A673 (cell line): ENCODE measurements around the gene AQP12A.

ENCODE experiments used
- CTCF ChIP-seq: fragments of 300-800, 200-600 bp; sonication (generic); conservative IDR thresholded peaks from 2 replicates; pipeline ENCODE4 v1.5.1; 2017; ENCODE audit warnings: low read depth, mild to moderate bottlenecking, antibody characterized with exemption, low read length, moderate library complexity, mixed read lengths
- EZH2 ChIP-seq: fragments of 200-600 bp; sonication (generic); IDR thresholded peaks from 2 replicates; pipeline ENCODE4 v1.6.1; 2017; ENCODE audit warnings: borderline replicate concordance, low read depth, mild to moderate bottlenecking, mixed read lengths, antibody characterized with exemption, low read length; ENCODE audit not compliant: poor library complexity, severe bottlenecking

GRCh38 chr2:240727913-240728312 is 36.2 kb downstream of the AQP12A start:
- TF ChIP-seq CTCF (no peak), EZH2 (no peak)
